CD4-positive, alpha-beta T cell treated with Interleukin-6 at 100 ng/mL for 8 hours (primary cell): ENCODE results near the gene CACNA2D2.

Experiments
- DNase-seq: peaks from one replicate; pipeline ENCODE4 v3.0.0-alpha.2; 2020; ENCODE audit warnings: mixed read lengths, low spot score

CACNA2D2 gene

GRCh38 chr3:50428007-50428633 lies 75.3 kb downstream of the CACNA2D2 start:
- DNase-seq, result no peak

GRCh38 chr3:50427217-50427616 lies 76.2 kb downstream of the CACNA2D2 start:
- DNase-seq, result no peak

GRCh38 chr3:50425911-50426310 lies 77.5 kb downstream of the CACNA2D2 start:
- no peak for DNase-seq

GRCh38 chr3:50423543-50423942 lies 79.9 kb downstream of the CACNA2D2 start:
- no peak for DNase-seq

- no peak for DNase-seq
These were observed 81.3 kb downstream of the CACNA2D2 start for GRCh38 chr3:50422153-50422552.

- no peak for DNase-seq
These were observed 83.7 kb downstream of the CACNA2D2 start for GRCh38 chr3:50419595-50420370.

GRCh38 chr3:50418850-50419249 lies 84.6 kb downstream of the CACNA2D2 start:
- DNase-seq, result no peak

- DNase-seq, result no peak
These were observed 85.8 kb downstream of the CACNA2D2 start for GRCh38 chr3:50417637-50418033.

- no peak for DNase-seq
These were observed 86.4 kb downstream of the CACNA2D2 start for GRCh38 chr3:50416736-50417636.

- no peak for DNase-seq
These were observed 87.6 kb downstream of the CACNA2D2 start for GRCh38 chr3:50415816-50416215.

GRCh38 chr3:50415061-50415460 lies 88.4 kb downstream of the CACNA2D2 start:
- DNase-seq, result no peak

GRCh38 chr3:50414616-50415015 lies 88.8 kb downstream of the CACNA2D2 start:
- no peak for DNase-seq

- DNase-seq, result no peak
These were observed 91.1 kb downstream of the CACNA2D2 start for GRCh38 chr3:50412231-50412754.

GRCh38 chr3:50411229-50411628 lies 92.2 kb downstream of the CACNA2D2 start:
- no peak for DNase-seq

GRCh38 chr3:50410608-50411139 lies 92.8 kb downstream of the CACNA2D2 start:
- no peak for DNase-seq

GRCh38 chr3:50410185-50410584 lies 93.2 kb downstream of the CACNA2D2 start:
- no peak for DNase-seq

GRCh38 chr3:50408443-50408944 lies 94.9 kb downstream of the CACNA2D2 start:
- no peak for DNase-seq

GRCh38 chr3:50406487-50406886 lies 96.9 kb downstream of the CACNA2D2 start:
- DNase-seq, result no peak

GRCh38 chr3:50405249-50405648 lies 98.2 kb downstream of the CACNA2D2 start:
- no peak for DNase-seq

GRCh38 chr3:50401978-50402595 lies 101.3 kb downstream of the CACNA2D2 start:
- no peak for DNase-seq

- DNase-seq, result no peak
These were observed 106.9 kb downstream of the CACNA2D2 start for GRCh38 chr3:50396502-50396901.
